GM12874 (cell line): Measurements from ENCODE around the gene MAP3K21.

Source experiments
- TF ChIP-seq, protein P1 (sequence below): IDR thresholded peaks from 2 replicates; pipeline ENCODE4 v1.5.1; 2011; ENCODE audit warnings: low read depth, mild to moderate bottlenecking, control low read depth, low read length, moderate library complexity; ENCODE audit not compliant: insufficient read depth

The MAP3K21 gene

DNA sequence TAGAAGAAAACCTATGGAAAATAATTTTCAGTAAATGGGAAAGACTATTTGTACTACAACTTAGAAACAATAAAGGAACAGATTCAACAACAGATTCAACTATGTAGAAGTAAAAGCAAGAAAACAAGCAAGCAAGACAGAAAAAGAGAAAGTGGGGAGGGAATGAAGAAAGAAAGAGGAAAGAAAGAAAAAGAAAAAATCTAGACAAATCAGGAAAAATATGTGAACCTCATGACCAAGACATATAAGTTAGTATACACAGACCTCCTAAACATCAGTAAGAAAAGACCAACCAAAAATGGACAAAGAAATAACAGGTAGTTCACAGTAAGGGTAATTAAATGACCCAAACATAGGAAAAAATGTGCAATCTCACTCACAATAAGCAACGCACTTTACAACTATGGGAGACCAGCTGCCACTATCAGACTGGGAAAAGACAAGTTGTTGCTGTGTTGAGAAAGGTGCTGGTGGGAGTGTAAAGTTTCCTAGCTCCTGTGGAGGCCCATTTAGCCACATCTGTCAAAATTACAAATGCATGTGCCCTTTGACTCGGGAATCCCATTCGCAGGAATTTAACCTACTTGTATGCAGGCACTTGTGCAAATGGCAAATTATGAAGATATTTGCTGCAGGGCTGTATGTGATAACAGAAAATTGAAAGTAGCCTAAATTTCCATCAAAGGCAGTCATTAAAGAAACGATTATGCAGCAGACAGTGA, 13.9 kb upstream of the MAP3K21 start:
- TF ChIP-seq, protein P1, sequence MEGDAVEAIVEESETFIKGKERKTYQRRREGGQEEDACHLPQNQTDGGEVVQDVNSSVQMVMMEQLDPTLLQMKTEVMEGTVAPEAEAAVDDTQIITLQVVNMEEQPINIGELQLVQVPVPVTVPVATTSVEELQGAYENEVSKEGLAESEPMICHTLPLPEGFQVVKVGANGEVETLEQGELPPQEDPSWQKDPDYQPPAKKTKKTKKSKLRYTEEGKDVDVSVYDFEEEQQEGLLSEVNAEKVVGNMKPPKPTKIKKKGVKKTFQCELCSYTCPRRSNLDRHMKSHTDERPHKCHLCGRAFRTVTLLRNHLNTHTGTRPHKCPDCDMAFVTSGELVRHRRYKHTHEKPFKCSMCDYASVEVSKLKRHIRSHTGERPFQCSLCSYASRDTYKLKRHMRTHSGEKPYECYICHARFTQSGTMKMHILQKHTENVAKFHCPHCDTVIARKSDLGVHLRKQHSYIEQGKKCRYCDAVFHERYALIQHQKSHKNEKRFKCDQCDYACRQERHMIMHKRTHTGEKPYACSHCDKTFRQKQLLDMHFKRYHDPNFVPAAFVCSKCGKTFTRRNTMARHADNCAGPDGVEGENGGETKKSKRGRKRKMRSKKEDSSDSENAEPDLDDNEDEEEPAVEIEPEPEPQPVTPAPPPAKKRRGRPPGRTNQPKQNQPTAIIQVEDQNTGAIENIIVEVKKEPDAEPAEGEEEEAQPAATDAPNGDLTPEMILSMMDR: no peak

DNA sequence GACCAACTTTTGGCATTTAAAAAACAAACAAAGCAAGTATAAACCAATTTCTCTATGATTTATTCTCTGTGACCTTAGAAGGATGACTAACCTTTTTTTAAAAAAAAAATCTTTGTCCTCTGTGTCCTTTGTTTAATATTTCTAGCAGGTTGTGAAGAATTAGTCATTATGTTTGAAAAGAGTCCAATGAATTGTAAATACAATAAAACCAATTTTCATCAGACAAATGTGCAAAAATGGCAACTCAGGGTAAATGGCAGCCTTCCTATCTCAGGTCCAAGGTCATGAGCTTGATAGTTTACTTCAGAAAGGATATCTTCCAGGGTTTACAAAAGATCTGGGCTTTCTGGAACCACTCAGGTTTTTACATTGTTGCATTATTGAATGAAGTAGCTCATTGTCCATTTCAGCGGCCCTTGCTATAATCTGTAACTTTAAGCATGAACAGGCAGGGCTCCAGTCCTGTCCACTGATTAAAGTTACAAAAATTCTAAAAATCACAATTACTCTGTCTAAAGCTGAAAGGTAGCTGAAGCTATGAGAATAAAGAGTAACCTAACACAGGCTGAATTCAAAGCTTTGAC, 11.7 kb upstream of the MAP3K21 start:
- TF ChIP-seq, protein P1: no peak

DNA sequence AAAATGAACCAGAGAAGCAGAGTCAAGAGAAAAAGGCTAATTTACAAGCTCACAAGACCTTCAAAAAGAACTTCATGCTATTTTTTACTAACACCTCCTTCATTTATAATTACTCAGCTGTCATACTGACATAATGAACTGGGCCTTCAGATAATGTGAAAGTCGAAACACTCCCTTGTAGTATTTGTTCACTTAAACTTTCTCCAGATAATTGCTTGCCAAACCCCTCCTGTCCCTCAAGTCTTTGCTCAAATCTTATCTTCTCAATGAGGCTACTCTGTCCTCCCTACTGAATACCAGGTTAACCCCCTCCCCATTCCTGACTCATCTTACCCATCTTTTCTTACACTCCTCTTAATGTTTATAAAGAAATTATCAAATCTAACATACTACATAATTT, 11.1 kb upstream of the MAP3K21 start:
- TF ChIP-seq, protein P1: no peak

DNA sequence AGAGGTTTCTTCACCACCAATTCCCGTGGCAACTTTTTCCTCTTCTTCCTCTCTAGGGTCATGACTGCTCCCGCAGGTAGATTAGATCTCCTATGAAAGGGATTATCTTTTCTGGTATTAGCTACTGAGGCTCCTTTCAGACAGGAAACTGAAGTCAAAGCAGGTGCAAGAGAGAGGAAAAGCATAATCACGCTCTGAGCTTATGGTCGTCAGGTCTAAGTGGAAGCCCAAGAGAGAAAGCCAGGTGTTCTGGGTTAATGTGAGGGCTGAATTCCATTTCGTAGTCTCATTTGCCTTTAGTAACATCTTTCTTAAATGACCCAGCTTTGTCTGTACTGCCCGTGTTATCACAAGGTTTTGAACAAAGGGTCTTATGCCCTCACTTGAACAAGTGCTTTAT, 8.3 kb upstream of the MAP3K21 start:
- TF ChIP-seq, protein P1: no peak

DNA sequence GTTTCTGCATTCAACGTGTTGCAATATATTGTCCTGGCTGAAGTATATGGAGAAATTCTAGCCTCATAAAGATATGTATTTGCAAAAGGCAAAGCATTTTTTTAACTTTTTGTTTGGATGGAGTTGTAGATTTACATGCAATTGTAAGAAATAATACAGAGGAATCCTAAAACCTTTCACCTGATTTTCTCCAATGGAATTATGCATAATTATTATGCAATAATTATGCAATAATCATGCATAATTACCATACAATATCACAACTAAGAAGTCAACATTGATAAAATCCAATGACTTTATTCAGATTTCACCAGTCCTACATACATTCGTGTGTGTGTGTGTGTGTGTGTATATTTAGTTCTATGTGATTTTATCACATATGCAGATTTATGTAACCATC, 7.5 kb upstream of the MAP3K21 start:
- TF ChIP-seq, protein P1: no peak

DNA sequence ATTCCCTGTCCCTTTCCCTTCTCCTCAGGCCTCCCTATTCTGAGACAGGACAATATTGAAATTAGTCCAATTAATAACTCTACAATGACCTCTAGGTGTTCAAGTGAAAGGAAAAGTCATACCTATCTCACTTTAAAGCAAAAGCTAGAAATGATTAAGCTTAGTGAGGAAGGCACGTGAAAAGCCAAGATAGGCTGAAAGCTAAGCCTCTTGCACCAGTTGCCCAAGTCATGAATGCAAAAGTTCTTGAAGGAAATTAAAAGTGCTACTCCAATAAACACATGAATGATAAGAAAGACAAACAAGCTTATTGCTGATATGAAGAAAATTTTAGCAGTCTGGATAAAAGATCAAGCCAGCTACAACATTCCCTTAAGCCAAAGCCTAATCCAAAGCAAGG, 3.8 kb upstream of the MAP3K21 start:
- TF ChIP-seq, protein P1: no peak

DNA sequence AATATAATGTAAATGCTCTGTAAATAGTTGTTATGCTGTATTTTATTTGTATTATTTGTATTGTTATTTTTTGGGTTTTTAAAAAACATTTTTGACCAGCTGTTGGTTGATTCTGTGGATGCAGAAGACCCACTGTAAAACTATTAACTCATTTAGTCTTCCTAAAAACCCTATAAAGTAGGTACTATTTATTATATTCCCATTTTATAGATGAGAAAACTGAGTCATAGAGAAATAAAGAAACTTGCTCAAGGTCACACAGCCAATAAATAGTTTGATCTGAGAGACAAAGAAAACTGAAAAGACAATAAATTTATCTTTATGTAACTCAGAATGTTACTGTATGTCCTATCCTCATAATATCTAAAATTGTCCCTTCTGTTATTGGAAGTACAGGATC, 1.2 kb upstream of the MAP3K21 start:
- TF ChIP-seq, protein P1: no peak
